Adrenal gland (tissue), 5 donors: ENCODE results near the gene NECTIN1.

Source experiments
- CTCF ChIP-seq, 6 experiments: fragments of 450-650 bp in 4 of 6; fragments of 200-600 bp in 2 of 6; sonication (generic) in 1 of 6; IDR thresholded peaks; 1 replicate in 5 of 6; 2 replicates in 1 of 6; pipeline versions ENCODE4 v1.5.1 to v1.8.0; 2016 to 2021; ENCODE audit warnings: antibody characterized with exemption in 6 of 6, mild to moderate bottlenecking in 2 of 6, moderate library complexity in 1 of 6
- POLR2A ChIP-seq, 2 donors: fragments of 450-650 bp; IDR thresholded peaks; one replicate each; pipeline ENCODE4 v1.6.1; 2017; ENCODE audit warnings: antibody characterized with exemption in 2 of 2, mild to moderate bottlenecking in 2 of 2, moderate library complexity in 1 of 2
- donor health status: DM: no; HTN: no; CAD: no.

- TF ChIP-seq CTCF (IDR thresholded peaks at IDR 0.05) = no peak
- no peak for TF ChIP-seq POLR2A (IDR thresholded peaks at IDR 0.05)
These were observed 103.6 kb downstream of the NECTIN1 start for GRCh38 chr11:119625206-119625978.
